Adrenal gland (tissue), 5 donors: Measurements from ENCODE around the gene FCN1.

Experiments used
- CTCF ChIP-seq, 6 experiments: fragments of 450-650 bp in 4 of 6; fragments of 200-600 bp in 2 of 6; sonication (generic) in 1 of 6; IDR thresholded peaks; 1 replicate in 5 of 6; 2 replicates in 1 of 6; pipeline versions ENCODE4 v1.5.1 to v1.8.0; 2016 to 2021; ENCODE audit warnings: antibody characterized with exemption in 6 of 6, mild to moderate bottlenecking in 2 of 6, moderate library complexity in 1 of 6
- POLR2A ChIP-seq, 2 donors: fragments of 450-650 bp; IDR thresholded peaks; one replicate each; pipeline ENCODE4 v1.6.1; 2017; ENCODE audit warnings: antibody characterized with exemption in 2 of 2, mild to moderate bottlenecking in 2 of 2, moderate library complexity in 1 of 2
- donor health status: DM: no; HTN: no; CAD: no.

GRCh38 chr9:134886413-134886913 lies 31.2 kb downstream of the FCN1 start:
- no peak for TF ChIP-seq CTCF (IDR thresholded peaks at IDR 0.05)
- TF ChIP-seq POLR2A (IDR thresholded peaks at IDR 0.05) = no peak
